ENCODE data around the gene ADCYAP1R1.

- TF ChIP-seq CTCF (IDR thresholded peaks at IDR 0.05; ENCODE audit: poor library complexity, severe bottlenecking), result no peak
- TF ChIP-seq TAF1 (IDR thresholded peaks at IDR 0.05; ENCODE audit: low read depth), result no peak
- no peak for TF ChIP-seq SMC3 (conservative IDR thresholded peaks at IDR 0.05; ENCODE audit: poor library complexity)
- no peak for TF ChIP-seq POLR2AphosphoS5 (IDR thresholded peaks at IDR 0.05)
These were observed 67.1 kb downstream of the ADCYAP1R1 start for GRCh38 chr7:31119249-31119648.

All from neural cell (in vitro differentiated cells).